Effector memory CD8-positive, alpha-beta T cell (primary cell): Measurements from ENCODE around the gene ARHGAP8.

ENCODE experiments used
- ATAC-seq: fragments of 150-1000 bp; cut with Tn5 transposase; replicated peaks from 2 replicates; pipeline ENCODE4 v1.10.0; 2021; ENCODE audit warnings: mild to moderate bottlenecking, moderate library complexity
- DNase-seq, 3 experiments: peaks; one replicate each; pipeline ENCODE4 v3.0.0; 2021
- H3K27ac Mint-ChIP-seq, 2 donors: one replicate each; pipeline ENCODE4 v1.8.0; 2022; ENCODE audit warnings: mild to moderate bottlenecking in 2 of 2, mixed read lengths in 2 of 2, moderate library complexity in 2 of 2
- H3K27me3 Mint-ChIP-seq, 2 donors: one replicate each; pipeline ENCODE4 v1.8.0; 2022; ENCODE audit warnings: mixed read lengths in 2 of 2
- H3K36me3 Mint-ChIP-seq: one replicate; pipeline ENCODE4 v1.8.0; 2022; ENCODE audit warnings: mild to moderate bottlenecking, moderate library complexity, mixed read lengths; ENCODE audit not compliant: insufficient read depth
- H3K4me1 Mint-ChIP-seq, 2 donors: one replicate each; pipeline ENCODE4 v1.8.0; 2022; ENCODE audit warnings: low read depth in 2 of 2, mixed read lengths in 2 of 2
- H3K4me3 Mint-ChIP-seq, 2 donors: one replicate each; pipeline ENCODE4 v1.8.0; 2022; ENCODE audit warnings: mild to moderate bottlenecking in 2 of 2, mixed read lengths in 2 of 2, moderate library complexity in 2 of 2
- H3K9me3 Mint-ChIP-seq, 2 donors: one replicate each; pipeline ENCODE4 v1.8.0; 2022; ENCODE audit warnings: mixed read lengths in 2 of 2

ARHGAP8 gene

GRCh38 chr22:44776605-44777363 is 24.4 kb downstream of the ARHGAP8 start:
- H3K9me3 Mint-ChIP-seq, result no peaks in the 10 kb centered on the region
- no peaks in the 10 kb centered on the region for H3K4me1 Mint-ChIP-seq
- no peak overlapping the region for H3K4me3 Mint-ChIP-seq
- DNase-seq, result no peak
- no peak overlapping the region for H3K27ac Mint-ChIP-seq
- H3K27me3 Mint-ChIP-seq, result peaks cover 0 to 15% of the 10 kb centered on the region in 2 donors
- no peak for ATAC-seq
- H3K36me3 Mint-ChIP-seq, result no peaks in the 10 kb centered on the region

- no peak overlapping the region for H3K27ac Mint-ChIP-seq
- no peaks in the 10 kb centered on the region for H3K4me1 Mint-ChIP-seq
- H3K9me3 Mint-ChIP-seq, result no peaks in the 10 kb centered on the region
- no peaks in the 10 kb centered on the region for H3K36me3 Mint-ChIP-seq
- no peak overlapping the region for H3K4me3 Mint-ChIP-seq
- H3K27me3 Mint-ChIP-seq, result peaks cover 0 to 17% of the 10 kb centered on the region in 2 donors
- no peak for DNase-seq
- no peak for ATAC-seq
These were observed 25.0 kb downstream of the ARHGAP8 start for GRCh38 chr22:44777364-44777755.

GRCh38 chr22:44780876-44781449 is 28.6 kb downstream of the ARHGAP8 start:
- Mint-ChIP-seq H3K36me3 (peaks cover 7% of the 10 kb centered on the region), H3K9me3 (no peaks in the 10 kb centered on the region), H3K27me3 (peaks cover 26 to 41% of the 10 kb centered on the region in 2 donors), H3K27ac (no peak overlapping the region), H3K4me3 (no peak overlapping the region), H3K4me1 (peaks cover 0 to 2% of the 10 kb centered on the region in 2 donors)
- no peak for DNase-seq
- ATAC-seq, result no peak

- H3K4me1 Mint-ChIP-seq, result peaks cover 0 to 2% of the 10 kb centered on the region in 2 donors
- no peak overlapping the region for H3K27ac Mint-ChIP-seq
- no peaks in the 10 kb centered on the region for H3K9me3 Mint-ChIP-seq
- peaks cover 12% of the 10 kb centered on the region for H3K36me3 Mint-ChIP-seq
- DNase-seq, result no peak
- no peak for ATAC-seq
- no peak overlapping the region for H3K4me3 Mint-ChIP-seq
- peaks cover 31 to 34% of the 10 kb centered on the region in 2 donors for H3K27me3 Mint-ChIP-seq
These were observed 30.1 kb downstream of the ARHGAP8 start for GRCh38 chr22:44782363-44782963.

- DNase-seq (no peak), ATAC-seq (no peak)
- Mint-ChIP-seq H3K4me3 (no peak overlapping the region), H3K27me3 (peaks cover 31 to 34% of the 10 kb centered on the region in 2 donors), H3K4me1 (peaks cover 0 to 2% of the 10 kb centered on the region in 2 donors), H3K27ac (no peak overlapping the region), H3K36me3 (peaks cover 12% of the 10 kb centered on the region), H3K9me3 (no peaks in the 10 kb centered on the region)
These were observed 30.7 kb downstream of the ARHGAP8 start for GRCh38 chr22:44783091-44783490.

GRCh38 chr22:44783581-44783980 is 31.2 kb downstream of the ARHGAP8 start:
- Mint-ChIP-seq H3K4me3 (no peak overlapping the region), H3K4me1 (peaks cover 0 to 2% of the 10 kb centered on the region in 2 donors), H3K27ac (no peak overlapping the region), H3K9me3 (no peaks in the 10 kb centered on the region), H3K27me3 (peaks cover 30 to 31% of the 10 kb centered on the region in 2 donors), H3K36me3 (peaks cover 12% of the 10 kb centered on the region)
- ATAC-seq (no peak), DNase-seq (no peak)

- Mint-ChIP-seq H3K27me3 (peaks cover 26 to 31% of the 10 kb centered on the region in 2 donors), H3K4me3 (no peak overlapping the region), H3K27ac (no peak overlapping the region), H3K4me1 (peaks cover 0 to 2% of the 10 kb centered on the region in 2 donors), H3K9me3 (no peaks in the 10 kb centered on the region), H3K36me3 (peaks cover 12% of the 10 kb centered on the region)
- ATAC-seq (no peak), DNase-seq (no peak)
These were observed 33.8 kb downstream of the ARHGAP8 start for GRCh38 chr22:44786136-44786535.

GRCh38 chr22:44786610-44787009 is 34.2 kb downstream of the ARHGAP8 start:
- Mint-ChIP-seq H3K27me3 (peaks cover 26 to 31% of the 10 kb centered on the region in 2 donors), H3K4me1 (peaks cover 0 to 2% of the 10 kb centered on the region in 2 donors)
- no peak for ATAC-seq

GRCh38 chr22:44787832-44788231 is 35.5 kb downstream of the ARHGAP8 start:
- Mint-ChIP-seq H3K4me3 (no peak overlapping the region), H3K9me3 (no peaks in the 10 kb centered on the region), H3K4me1 (peaks cover 0 to 2% of the 10 kb centered on the region in 2 donors), H3K27ac (no peak overlapping the region), H3K36me3 (peaks cover 7% of the 10 kb centered on the region), H3K27me3 (peaks cover 21 to 31% of the 10 kb centered on the region in 2 donors)
- ATAC-seq, result no peak
- DNase-seq, result no peak

More at GRCh38 chr22:44786610-44787009, 34.2 kb downstream of the ARHGAP8 start:
- H3K36me3 Mint-ChIP-seq, result peaks cover 12% of the 10 kb centered on the region
- no peaks in the 10 kb centered on the region for H3K9me3 Mint-ChIP-seq
- no peak for DNase-seq
- no peak overlapping the region for H3K4me3 Mint-ChIP-seq
- H3K27ac Mint-ChIP-seq, result no peak overlapping the region

- no peak for DNase-seq
- Mint-ChIP-seq H3K36me3 (peaks cover 3% of the 10 kb centered on the region), H3K4me3 (no peak overlapping the region)
These were observed 40.7 kb downstream of the ARHGAP8 start for GRCh38 chr22:44793106-44793505.

GRCh38 chr22:44793506-44794172 is 41.3 kb downstream of the ARHGAP8 start:
- Mint-ChIP-seq H3K27ac (no peak overlapping the region), H3K4me3 (no peak overlapping the region), H3K9me3 (no peaks in the 10 kb centered on the region), H3K36me3 (peaks cover 3% of the 10 kb centered on the region), H3K27me3 (no peaks in the 10 kb centered on the region), H3K4me1 (no peaks in the 10 kb centered on the region)
- DNase-seq (no peak), ATAC-seq (no peak)

More at GRCh38 chr22:44793106-44793505, 40.7 kb downstream of the ARHGAP8 start:
- H3K4me1 Mint-ChIP-seq, result no peaks in the 10 kb centered on the region
- no peak overlapping the region for H3K27ac Mint-ChIP-seq
- H3K27me3 Mint-ChIP-seq, result no peaks in the 10 kb centered on the region
- no peak for ATAC-seq
- no peaks in the 10 kb centered on the region for H3K9me3 Mint-ChIP-seq

GRCh38 chr22:44795701-44796630 is 43.6 kb downstream of the ARHGAP8 start:
- DNase-seq (no peak), ATAC-seq (no peak)
- Mint-ChIP-seq H3K27me3 (no peaks in the 10 kb centered on the region), H3K4me1 (no peaks in the 10 kb centered on the region), H3K36me3 (peaks cover 10% of the 10 kb centered on the region), H3K9me3 (no peaks in the 10 kb centered on the region), H3K27ac (no peak overlapping the region), H3K4me3 (no peak overlapping the region)
